GM19452 (cell line): ENCODE results near the gene SLC38A10.

ENCODE experiments used
- ATAC-seq: cut with Tn5 transposase; IDR thresholded peaks from one replicate; pipeline ENCODE4 v1.9.1; 2021; ENCODE audit not compliant: unreplicated experiment

Gene SLC38A10

GRCh38 chr17:81258292-81258691 is 36.8 kb downstream of the SLC38A10 start:
- ATAC-seq = no peak

- ATAC-seq = no peak
Measured at GRCh38 chr17:81257533-81257932, 37.6 kb downstream of the SLC38A10 start.

- ATAC-seq = no peak
Measured at GRCh38 chr17:81256616-81257015, 38.5 kb downstream of the SLC38A10 start.

GRCh38 chr17:81254955-81255717 is 40.0 kb downstream of the SLC38A10 start:
- ATAC-seq = no peak

GRCh38 chr17:81253358-81254131 is 41.6 kb downstream of the SLC38A10 start:
- no peak for ATAC-seq

GRCh38 chr17:81252987-81253329 is 42.1 kb downstream of the SLC38A10 start:
- ATAC-seq = no peak

GRCh38 chr17:81252326-81252986 is 42.7 kb downstream of the SLC38A10 start:
- no peak for ATAC-seq

GRCh38 chr17:81251709-81252301 is 43.3 kb downstream of the SLC38A10 start:
- ATAC-seq = no peak

- ATAC-seq = no peak
Measured at GRCh38 chr17:81251094-81251708, 43.9 kb downstream of the SLC38A10 start.

GRCh38 chr17:81250286-81251093 is 44.6 kb downstream of the SLC38A10 start:
- ATAC-seq = no peak

- no peak for ATAC-seq
Measured at GRCh38 chr17:81249223-81250040, 45.7 kb downstream of the SLC38A10 start.

- ATAC-seq = no peak
Measured at GRCh38 chr17:81248649-81249048, 46.5 kb downstream of the SLC38A10 start.

- no peak for ATAC-seq
Measured at GRCh38 chr17:81247339-81247990, 47.6 kb downstream of the SLC38A10 start.

GRCh38 chr17:81246679-81247338 is 48.3 kb downstream of the SLC38A10 start:
- no peak for ATAC-seq

GRCh38 chr17:81246343-81246670 is 48.8 kb downstream of the SLC38A10 start:
- ATAC-seq = no peak

GRCh38 chr17:81245665-81246342 is 49.3 kb downstream of the SLC38A10 start:
- no peak for ATAC-seq

- ATAC-seq = no peak
Measured at GRCh38 chr17:81245024-81245664, 50.0 kb downstream of the SLC38A10 start.
